GM12878 (cell line): ENCODE data around the gene WNT7A.

Experiments
- EZH2 ChIP-seq: IDR thresholded peaks from 2 replicates; pipeline ENCODE4 v1.6.1; 2012; ENCODE audit warnings: low read depth, mild to moderate bottlenecking, control low read depth, inconsistent platforms, low read length, borderline replicate concordance; ENCODE audit not compliant: control insufficient read depth
- FOS ChIP-seq: IDR thresholded peaks from 3 replicates; pipeline ENCODE4 v1.6.1; 2011; ENCODE audit warnings: borderline replicate concordance; ENCODE audit not compliant: insufficient read length; ENCODE audit errors: extremely low read depth
- KLF5 ChIP-seq: fragments of 450-650 bp; IDR thresholded peaks from 2 replicates; pipeline ENCODE4 v1.6.1; 2014; ENCODE audit warnings: mild to moderate bottlenecking; ENCODE audit not compliant: partially characterized antibody
- MEF2B ChIP-seq: fragments of 450-650 bp; IDR thresholded peaks from 2 replicates; pipeline ENCODE4 v1.6.1; 2018; ENCODE audit warnings: mild to moderate bottlenecking, moderate library complexity; ENCODE audit not compliant: partially characterized antibody, poor library complexity, severe bottlenecking
- RAD51 ChIP-seq: fragments of 450-650 bp; IDR thresholded peaks from 2 replicates; pipeline ENCODE4 v1.6.1; 2016; ENCODE audit warnings: moderate library complexity, mild to moderate bottlenecking, inconsistent platforms
- RBBP5 ChIP-seq: fragments of 200-600 bp; sonication (generic); conservative IDR thresholded peaks from 2 replicates; pipeline ENCODE4 v1.6.1; 2016
- RELA ChIP-seq: fragments of 450-650 bp; IDR thresholded peaks from 2 replicates; pipeline ENCODE4 v1.8.0; 2014; ENCODE audit warnings: borderline replicate concordance; ENCODE audit not compliant: partially characterized antibody
- YY1 ChIP-seq: IDR thresholded peaks from 2 replicates; pipeline ENCODE4 v1.6.1; 2011; ENCODE audit warnings: low read depth, mild to moderate bottlenecking, low read length
- ZNF274 ChIP-seq: IDR thresholded peaks from one replicate; pipeline ENCODE4 v1.8.0; 2011; ENCODE audit not compliant: insufficient read length, insufficient read depth
- TF ChIP-seq, protein P1 (sequence below), 3 experiments: IDR thresholded peaks in 2 of 3; conservative IDR thresholded peaks in 1 of 3; 2 replicates each; pipeline ENCODE4 v1.5.1; 2011; ENCODE audit warnings: low read depth in 3 of 3, low read length in 3 of 3, mild to moderate bottlenecking in 3 of 3, control low read depth in 2 of 3, moderate library complexity in 2 of 3, inconsistent platforms in 1 of 3, mixed read lengths in 1 of 3; ENCODE audit not compliant: control insufficient read depth in 2 of 3, insufficient read depth in 1 of 3; ENCODE audit errors: extremely low read depth in 1 of 3
- TF ChIP-seq, protein P2 (sequence below): IDR thresholded peaks from 2 replicates; pipeline ENCODE4 v1.6.1; 2011; ENCODE audit warnings: low read depth, low read length, improper control_type of control experiment, borderline replicate concordance
- TF ChIP-seq, protein P3 (sequence below): fragments of 450-650 bp; IDR thresholded peaks from 2 replicates; pipeline ENCODE4 v1.6.1; 2016; ENCODE audit warnings: mild to moderate bottlenecking, moderate library complexity, borderline replicate concordance

DNA sequence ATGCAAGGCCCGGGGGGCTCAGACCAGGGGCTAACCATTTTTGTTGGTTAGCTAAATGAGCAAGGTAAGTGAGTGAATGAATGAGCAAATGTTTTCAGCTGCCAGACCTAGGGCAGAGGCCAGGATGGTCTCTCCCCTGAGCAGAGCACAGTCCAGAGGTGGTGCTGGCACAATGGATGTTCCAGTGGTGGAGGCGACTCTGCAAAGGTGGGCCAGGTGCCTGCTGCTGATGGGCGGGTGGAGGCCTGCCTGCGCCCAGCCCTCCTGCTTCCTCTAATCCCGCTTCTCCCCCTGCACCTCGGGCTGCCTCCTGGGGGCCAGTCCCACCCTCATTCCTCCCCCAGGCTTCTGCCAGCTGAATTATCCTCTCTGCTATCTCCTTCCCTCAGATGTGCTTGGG, 112.8 kb downstream of the WNT7A start:
- TF ChIP-seq RAD51 (no peak), RBBP5 (no peak), ZNF274 (no peak), FOS (no peak), EZH2 (no peak), RELA (no peak), KLF5 (no peak), MEF2B (no peak), YY1 (no peak)
- TF ChIP-seq, protein P1, sequence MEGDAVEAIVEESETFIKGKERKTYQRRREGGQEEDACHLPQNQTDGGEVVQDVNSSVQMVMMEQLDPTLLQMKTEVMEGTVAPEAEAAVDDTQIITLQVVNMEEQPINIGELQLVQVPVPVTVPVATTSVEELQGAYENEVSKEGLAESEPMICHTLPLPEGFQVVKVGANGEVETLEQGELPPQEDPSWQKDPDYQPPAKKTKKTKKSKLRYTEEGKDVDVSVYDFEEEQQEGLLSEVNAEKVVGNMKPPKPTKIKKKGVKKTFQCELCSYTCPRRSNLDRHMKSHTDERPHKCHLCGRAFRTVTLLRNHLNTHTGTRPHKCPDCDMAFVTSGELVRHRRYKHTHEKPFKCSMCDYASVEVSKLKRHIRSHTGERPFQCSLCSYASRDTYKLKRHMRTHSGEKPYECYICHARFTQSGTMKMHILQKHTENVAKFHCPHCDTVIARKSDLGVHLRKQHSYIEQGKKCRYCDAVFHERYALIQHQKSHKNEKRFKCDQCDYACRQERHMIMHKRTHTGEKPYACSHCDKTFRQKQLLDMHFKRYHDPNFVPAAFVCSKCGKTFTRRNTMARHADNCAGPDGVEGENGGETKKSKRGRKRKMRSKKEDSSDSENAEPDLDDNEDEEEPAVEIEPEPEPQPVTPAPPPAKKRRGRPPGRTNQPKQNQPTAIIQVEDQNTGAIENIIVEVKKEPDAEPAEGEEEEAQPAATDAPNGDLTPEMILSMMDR (IDR thresholded peaks at IDR 0.05 in 2 of 3, conservative IDR thresholded peaks at IDR 0.05 in 1 of 3; ENCODE audit: control insufficient read depth in 2 of 3, extremely low read depth in 1 of 3, insufficient read depth in 1 of 3, low read depth in 3 of 3, low read length in 3 of 3) = no peak
- TF ChIP-seq, protein P2, sequence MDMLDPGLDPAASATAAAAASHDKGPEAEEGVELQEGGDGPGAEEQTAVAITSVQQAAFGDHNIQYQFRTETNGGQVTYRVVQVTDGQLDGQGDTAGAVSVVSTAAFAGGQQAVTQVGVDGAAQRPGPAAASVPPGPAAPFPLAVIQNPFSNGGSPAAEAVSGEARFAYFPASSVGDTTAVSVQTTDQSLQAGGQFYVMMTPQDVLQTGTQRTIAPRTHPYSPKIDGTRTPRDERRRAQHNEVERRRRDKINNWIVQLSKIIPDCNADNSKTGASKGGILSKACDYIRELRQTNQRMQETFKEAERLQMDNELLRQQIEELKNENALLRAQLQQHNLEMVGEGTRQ = no peak
- TF ChIP-seq, protein P3, sequence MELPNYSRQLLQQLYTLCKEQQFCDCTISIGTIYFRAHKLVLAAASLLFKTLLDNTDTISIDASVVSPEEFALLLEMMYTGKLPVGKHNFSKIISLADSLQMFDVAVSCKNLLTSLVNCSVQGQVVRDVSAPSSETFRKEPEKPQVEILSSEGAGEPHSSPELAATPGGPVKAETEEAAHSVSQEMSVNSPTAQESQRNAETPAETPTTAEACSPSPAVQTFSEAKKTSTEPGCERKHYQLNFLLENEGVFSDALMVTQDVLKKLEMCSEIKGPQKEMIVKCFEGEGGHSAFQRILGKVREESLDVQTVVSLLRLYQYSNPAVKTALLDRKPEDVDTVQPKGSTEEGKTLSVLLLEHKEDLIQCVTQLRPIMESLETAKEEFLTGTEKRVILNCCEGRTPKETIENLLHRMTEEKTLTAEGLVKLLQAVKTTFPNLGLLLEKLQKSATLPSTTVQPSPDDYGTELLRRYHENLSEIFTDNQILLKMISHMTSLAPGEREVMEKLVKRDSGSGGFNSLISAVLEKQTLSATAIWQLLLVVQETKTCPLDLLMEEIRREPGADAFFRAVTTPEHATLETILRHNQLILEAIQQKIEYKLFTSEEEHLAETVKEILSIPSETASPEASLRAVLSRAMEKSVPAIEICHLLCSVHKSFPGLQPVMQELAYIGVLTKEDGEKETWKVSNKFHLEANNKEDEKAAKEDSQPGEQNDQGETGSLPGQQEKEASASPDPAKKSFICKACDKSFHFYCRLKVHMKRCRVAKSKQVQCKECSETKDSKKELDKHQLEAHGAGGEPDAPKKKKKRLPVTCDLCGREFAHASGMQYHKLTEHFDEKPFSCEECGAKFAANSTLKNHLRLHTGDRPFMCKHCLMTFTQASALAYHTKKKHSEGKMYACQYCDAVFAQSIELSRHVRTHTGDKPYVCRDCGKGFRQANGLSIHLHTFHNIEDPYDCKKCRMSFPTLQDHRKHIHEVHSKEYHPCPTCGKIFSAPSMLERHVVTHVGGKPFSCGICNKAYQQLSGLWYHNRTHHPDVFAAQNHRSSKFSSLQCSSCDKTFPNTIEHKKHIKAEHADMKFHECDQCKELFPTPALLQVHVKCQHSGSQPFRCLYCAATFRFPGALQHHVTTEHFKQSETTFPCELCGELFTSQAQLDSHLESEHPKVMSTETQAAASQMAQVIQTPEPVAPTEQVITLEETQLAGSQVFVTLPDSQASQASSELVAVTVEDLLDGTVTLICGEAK = no peak
